Stimulated activated memory B cell treated with anti-CD40 and anti-IgM and Interleukin-4, amounts not matched to agents 10 μg/mL and 1 μg/mL and 100 μg/mL, for 72 hours (primary cell): ENCODE results near the gene SLC22A13.
"Not testable (repeated sequence)": the region's sequence is repeated elsewhere in the genome, so short reads cannot be mapped to it uniquely, and the experiment has no call there.

Experiments
- ATAC-seq: fragments of 150-1000 bp; cut with Tn5 transposase; 2 replicates; pipeline ENCODE4 v1.10.0; 2021
- H3K27ac Mint-ChIP-seq: one replicate; pipeline ENCODE4 v1.8.0; 2022; ENCODE audit warnings: mild to moderate bottlenecking, mixed read lengths
- H3K27me3 Mint-ChIP-seq: one replicate; pipeline ENCODE4 v1.8.0; 2022; ENCODE audit warnings: mixed read lengths
- H3K36me3 Mint-ChIP-seq: one replicate; pipeline ENCODE4 v1.8.0; 2022; ENCODE audit warnings: mixed read lengths
- H3K4me1 Mint-ChIP-seq: one replicate; pipeline ENCODE4 v1.8.0; 2022; ENCODE audit warnings: mixed read lengths
- H3K4me3 Mint-ChIP-seq: one replicate; pipeline ENCODE4 v1.8.0; 2022; ENCODE audit warnings: mild to moderate bottlenecking, moderate library complexity, mixed read lengths
- H3K9me3 Mint-ChIP-seq: one replicate; pipeline ENCODE4 v1.8.0; 2022; ENCODE audit warnings: mixed read lengths

SLC22A13 gene

DNA sequence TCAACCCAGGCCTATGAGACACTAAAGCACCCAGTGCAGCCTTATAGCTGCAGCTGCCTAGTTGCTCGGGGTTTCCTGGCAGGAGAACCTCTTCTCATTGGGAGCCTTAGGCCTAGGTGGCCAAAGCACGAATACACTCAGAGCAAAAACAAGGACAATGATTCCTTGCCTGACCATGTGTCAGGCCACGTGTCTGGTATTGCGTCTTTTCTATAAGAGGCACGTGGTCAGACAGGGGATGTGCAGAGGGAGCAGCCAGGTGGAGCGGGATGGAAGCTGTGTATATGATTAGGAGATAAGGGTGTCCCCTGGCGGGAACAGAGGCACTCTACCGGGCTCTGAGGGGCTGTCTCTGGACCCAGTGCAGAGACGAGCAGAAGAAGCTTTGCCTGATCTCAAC, 42.8 kb downstream of the SLC22A13 start:
- Mint-ChIP-seq H3K4me3 (no peak overlapping the region), H3K36me3 (peaks cover 6% of the 10 kb centered on the region), H3K4me1 (no peaks in the 10 kb centered on the region), H3K9me3 (peaks cover 7% of the 10 kb centered on the region), H3K27me3 (peaks cover 63% of the 10 kb centered on the region), H3K27ac (no peak overlapping the region)
- no peak for ATAC-seq

DNA sequence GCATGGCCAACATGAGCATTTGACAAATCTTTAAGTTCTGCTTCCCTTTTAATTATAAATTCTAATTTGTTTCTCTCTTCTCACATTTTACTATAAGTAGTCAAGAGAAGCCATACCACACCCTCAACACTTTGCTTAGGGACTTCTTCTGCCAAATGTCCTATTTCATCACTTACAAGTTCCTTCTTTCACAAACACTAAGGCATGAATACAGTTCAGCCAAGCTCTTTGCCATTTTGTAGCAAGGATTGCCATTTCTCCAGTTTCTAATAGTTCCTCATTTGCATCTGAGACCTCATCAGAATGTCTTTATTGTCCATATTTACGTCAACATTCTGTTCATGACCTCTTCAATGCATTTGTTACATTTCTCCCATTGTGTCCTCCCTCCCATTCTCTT, 45.9 kb downstream of the SLC22A13 start:
- ATAC-seq, result no peak

DNA sequence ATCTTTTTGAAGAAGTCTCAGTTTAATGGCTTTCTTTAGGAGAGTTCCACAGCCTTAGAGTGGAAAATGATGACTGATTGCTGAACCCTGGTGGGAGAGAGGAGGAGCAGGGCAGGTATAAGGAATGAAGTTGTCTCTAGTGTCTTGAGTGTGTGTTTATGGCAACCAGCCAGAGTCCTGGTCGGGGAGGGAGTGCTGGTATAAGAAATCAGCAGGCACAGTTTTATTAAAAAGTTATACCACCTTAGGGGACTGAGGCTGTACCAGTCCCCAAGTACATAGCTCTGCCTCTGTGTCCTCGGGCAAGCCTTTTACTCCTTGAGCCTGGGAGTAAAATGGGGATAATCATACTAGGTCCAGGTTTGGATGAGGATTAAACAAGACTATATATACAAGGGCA, 46.3 kb downstream of the SLC22A13 start:
- H3K27me3 Mint-ChIP-seq, result peaks cover 43% of the 10 kb centered on the region
- no peaks in the 10 kb centered on the region for H3K36me3 Mint-ChIP-seq
- H3K9me3 Mint-ChIP-seq, result no peaks in the 10 kb centered on the region
- H3K4me3 Mint-ChIP-seq, result no peak overlapping the region
- no peak overlapping the region for H3K27ac Mint-ChIP-seq
- H3K4me1 Mint-ChIP-seq, result no peaks in the 10 kb centered on the region
- ATAC-seq, result no peak

More for the DNA sequence above, 45.9 kb downstream of the SLC22A13 start:
- H3K4me1 Mint-ChIP-seq, result no peaks in the 10 kb centered on the region
- H3K27ac Mint-ChIP-seq, result no peak overlapping the region
- H3K36me3 Mint-ChIP-seq, result no peaks in the 10 kb centered on the region
- H3K9me3 Mint-ChIP-seq, result no peaks in the 10 kb centered on the region
- no peak overlapping the region for H3K4me3 Mint-ChIP-seq
- H3K27me3 Mint-ChIP-seq, result peaks cover 43% of the 10 kb centered on the region

DNA sequence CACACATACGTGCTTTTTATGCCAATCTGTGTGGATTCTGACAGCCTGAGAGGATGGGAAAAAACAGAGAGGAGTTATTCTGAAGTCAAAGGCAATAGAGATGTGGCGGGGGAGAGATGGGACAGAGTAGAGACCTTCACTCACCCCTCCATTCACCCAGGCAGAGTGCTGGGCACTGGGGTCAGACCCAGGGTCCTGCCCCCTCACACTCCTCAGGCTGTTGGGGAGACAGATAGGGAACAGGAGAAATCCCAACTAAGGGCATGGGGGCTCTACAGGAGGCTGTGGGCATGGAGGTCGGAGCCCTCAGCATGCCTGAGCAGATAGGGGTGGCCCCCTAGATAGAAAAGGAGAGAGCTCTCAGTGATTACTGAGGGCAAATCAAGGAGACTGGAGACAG, 46.7 kb downstream of the SLC22A13 start:
- no peaks in the 10 kb centered on the region for H3K36me3 Mint-ChIP-seq
- H3K9me3 Mint-ChIP-seq, result no peaks in the 10 kb centered on the region
- no peak for ATAC-seq
- H3K27ac Mint-ChIP-seq, result no peak overlapping the region
- no peaks in the 10 kb centered on the region for H3K4me1 Mint-ChIP-seq
- H3K4me3 Mint-ChIP-seq, result no peak overlapping the region
- peaks cover 41% of the 10 kb centered on the region for H3K27me3 Mint-ChIP-seq

DNA sequence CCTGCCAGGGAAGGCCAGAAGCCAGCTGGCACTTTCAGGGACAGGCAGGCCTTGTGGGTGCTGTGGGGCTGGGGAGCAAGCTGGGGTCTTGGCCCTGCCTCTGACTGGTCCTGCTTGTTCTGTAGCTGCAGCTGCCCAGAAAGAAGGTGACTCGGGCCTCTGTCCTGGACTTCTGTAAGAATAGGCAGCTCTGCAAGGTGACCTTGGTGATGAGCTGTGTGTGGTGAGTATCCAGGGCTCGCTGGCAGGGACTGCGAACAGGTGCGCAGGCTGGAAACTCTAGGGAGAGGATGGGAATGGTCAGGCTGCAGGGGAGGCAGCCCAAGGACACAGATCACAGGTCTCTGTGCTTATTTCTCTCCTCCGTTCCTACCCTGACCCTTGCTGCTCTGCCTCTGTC, 47.7 kb downstream of the SLC22A13 start:
- H3K27me3 Mint-ChIP-seq, result peaks cover 32% of the 10 kb centered on the region
- H3K4me1 Mint-ChIP-seq, result no peaks in the 10 kb centered on the region
- no peak for ATAC-seq
- H3K9me3 Mint-ChIP-seq, result no peaks in the 10 kb centered on the region
- no peaks in the 10 kb centered on the region for H3K36me3 Mint-ChIP-seq
- H3K27ac Mint-ChIP-seq, result no peak overlapping the region
- no peak overlapping the region for H3K4me3 Mint-ChIP-seq

DNA sequence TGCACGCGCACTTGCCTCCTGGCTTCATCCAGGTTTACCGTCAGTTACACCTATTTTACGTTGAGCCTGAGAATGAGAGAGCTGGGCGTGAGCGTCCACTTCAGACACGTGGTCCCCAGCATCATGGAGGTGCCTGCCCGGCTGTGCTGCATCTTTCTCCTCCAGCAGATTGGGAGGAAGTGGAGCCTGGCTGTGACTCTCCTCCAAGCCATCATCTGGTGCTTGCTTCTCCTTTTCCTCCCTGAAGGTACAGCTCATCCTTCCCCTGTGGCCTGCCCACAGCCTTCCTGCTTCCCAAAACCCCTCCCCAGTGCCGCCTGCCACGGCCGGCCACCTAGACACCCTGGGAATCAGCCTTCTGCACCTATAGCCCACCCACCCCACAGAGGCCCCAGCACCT, 48.1 kb downstream of the SLC22A13 start:
- Mint-ChIP-seq H3K27ac (no peak overlapping the region), H3K4me3 (no peak overlapping the region), H3K36me3 (no peaks in the 10 kb centered on the region), H3K4me1 (no peaks in the 10 kb centered on the region), H3K9me3 (no peaks in the 10 kb centered on the region), H3K27me3 (peaks cover 27% of the 10 kb centered on the region)
- ATAC-seq, result no peak

DNA sequence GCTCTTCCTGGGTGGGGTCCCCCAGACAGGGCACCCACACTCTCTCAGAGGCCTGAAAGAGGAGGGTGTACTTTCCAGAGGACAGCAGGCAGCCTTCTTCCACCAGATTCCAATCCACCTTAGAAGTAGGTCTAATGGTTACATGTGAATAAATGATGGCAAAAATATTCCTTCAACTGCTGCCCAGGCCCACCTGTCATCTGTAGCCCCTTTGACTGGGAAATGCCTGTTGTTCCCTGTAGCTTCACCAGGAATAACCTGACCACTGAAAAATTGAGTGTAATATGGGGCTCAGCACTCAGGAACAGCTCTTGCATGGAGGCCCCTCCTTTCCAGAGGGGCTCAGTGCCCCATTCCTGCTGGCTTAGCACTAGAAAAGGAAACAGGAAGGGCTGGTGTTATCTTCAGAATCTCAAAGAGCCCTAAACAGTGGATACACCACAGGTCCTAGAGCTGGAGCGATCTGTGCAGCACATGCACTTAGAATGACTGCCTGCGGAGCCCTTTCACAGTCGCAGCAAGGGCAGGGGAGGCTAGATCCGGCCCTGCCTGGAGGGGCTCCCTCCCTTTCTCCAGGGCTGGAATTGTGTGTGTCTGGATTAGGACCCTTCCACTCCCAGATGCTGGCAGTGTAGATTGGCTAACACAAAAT, 48.6 kb downstream of the SLC22A13 start:
- H3K27me3 Mint-ChIP-seq, result peaks cover 22% of the 10 kb centered on the region
- H3K9me3 Mint-ChIP-seq, result no peaks in the 10 kb centered on the region
- H3K4me1 Mint-ChIP-seq, result no peaks in the 10 kb centered on the region

DNA sequence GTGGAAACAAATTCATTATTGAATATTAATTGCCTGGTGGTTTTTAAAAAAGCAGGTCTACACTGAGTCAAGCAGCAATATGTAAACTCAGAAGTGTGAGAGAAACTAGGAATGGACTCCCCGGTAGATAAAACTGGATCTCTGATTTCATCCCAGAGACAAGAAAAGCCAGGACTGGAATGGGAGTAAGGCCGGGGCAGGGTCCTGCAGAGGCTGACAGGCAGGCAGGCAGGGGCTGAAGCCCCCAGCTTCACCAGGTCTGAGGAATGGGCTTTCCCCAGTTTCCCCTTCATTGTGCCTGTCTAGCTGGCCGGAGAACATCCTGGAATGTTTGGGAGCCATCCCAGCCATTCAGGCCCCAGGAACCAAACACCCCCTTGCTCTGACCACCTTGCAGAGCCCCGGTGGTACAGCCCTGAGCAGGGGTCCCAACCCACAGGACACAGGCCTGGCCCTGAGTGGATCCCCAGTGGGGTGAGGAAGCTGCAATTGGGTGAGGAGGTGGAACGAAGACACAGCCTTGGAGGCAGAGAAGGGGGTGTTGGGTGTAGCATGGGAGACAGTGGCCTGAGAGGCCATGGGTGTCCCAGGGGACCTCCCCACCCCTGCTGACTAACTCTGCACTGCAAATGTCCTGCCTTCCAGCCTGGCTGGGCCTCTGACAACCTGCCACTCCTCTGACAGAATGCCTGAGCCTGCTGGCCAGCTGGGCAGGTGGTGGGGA, 49.3 kb downstream of the SLC22A13 start:
- Mint-ChIP-seq H3K27ac (no peak overlapping the region), H3K27me3 (peaks cover 15% of the 10 kb centered on the region), H3K4me3 (no peak overlapping the region), H3K4me1 (no peaks in the 10 kb centered on the region), H3K36me3 (no peaks in the 10 kb centered on the region), H3K9me3 (no peaks in the 10 kb centered on the region)
- no peak for ATAC-seq

More for the DNA sequence above, 48.6 kb downstream of the SLC22A13 start:
- no peak for ATAC-seq
- no peak overlapping the region for H3K4me3 Mint-ChIP-seq
- H3K27ac Mint-ChIP-seq, result no peak overlapping the region
- H3K36me3 Mint-ChIP-seq, result no peaks in the 10 kb centered on the region

DNA sequence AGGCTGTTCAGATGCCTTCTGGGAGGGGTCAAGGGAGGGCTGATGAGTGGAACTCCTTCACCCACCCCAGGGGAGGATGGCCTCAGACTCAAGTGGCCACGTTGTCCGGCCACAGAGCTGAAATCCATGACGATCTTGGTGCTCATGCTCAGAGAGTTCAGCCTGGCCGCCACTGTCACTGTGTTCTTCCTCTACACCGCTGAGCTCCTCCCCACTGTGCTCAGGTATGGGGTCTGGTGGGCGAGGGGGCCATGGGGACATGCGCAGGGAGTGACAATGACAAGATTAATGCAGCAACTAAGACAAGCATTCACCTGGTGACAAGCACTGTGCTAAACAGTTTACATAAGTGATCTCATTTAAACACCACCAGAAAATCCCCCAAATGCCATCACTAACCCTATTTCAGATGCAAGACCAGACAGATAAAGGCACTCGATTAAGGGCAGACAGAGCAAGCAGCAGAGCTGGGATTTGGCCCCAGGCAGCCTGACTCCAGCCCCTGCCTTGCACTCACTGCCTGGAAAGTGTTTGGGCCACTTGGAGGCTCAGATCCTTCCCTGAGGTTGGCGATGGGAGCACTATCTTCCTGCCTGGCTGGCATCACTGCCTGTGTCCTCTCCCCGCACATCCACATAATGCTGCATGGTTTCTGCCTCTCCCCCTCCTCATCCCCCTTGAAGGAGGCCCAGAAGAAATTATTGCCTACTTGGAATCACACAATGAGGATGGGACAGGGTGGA, 50.0 kb downstream of the SLC22A13 start:
- Mint-ChIP-seq H3K4me3 (no peak overlapping the region), H3K36me3 (no peaks in the 10 kb centered on the region), H3K4me1 (no peaks in the 10 kb centered on the region), H3K27me3 (peaks cover 15% of the 10 kb centered on the region), H3K9me3 (peaks cover 3% of the 10 kb centered on the region), H3K27ac (no peak overlapping the region)
- no peak for ATAC-seq

DNA sequence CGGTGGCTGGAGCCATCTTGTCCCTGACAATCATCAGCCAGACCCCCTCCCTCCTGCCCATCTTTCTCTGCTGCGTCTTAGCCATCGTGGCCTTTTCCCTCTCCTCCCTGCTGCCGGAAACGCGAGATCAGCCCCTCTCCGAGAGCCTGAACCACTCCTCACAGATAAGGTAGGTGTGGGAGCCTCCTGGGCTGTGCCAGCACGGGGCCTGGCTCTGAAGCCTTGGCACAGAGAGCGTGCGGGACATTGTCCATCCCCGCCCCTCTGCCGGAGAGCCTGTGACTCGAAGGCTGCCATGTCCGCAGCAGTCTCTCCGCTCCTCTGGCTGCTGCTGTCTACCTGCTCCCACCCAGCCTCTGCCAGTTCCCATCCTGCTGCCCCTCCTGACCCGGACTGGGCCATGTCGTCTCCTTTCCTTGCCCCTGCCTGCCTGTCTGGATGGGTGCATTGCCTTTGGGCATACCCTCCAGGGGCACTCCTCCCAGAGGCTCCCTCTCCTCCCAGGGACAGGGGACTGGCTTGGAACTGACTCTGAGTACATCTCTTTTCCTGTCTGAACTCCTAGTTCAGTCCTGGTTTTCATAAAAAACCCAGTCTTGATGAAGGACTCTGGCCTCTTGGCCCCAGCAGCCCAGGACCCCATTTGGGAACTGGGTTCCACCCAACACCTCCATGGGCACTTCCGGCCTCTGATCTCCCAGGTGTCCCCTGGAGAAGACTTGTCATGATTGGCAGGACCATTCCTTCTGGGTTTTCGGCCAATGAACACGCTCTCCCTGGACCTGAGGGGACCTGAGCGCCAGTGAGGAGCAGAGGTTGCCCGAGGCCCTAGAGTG, 51.0 kb downstream of the SLC22A13 start:
- no peaks in the 10 kb centered on the region for H3K4me1 Mint-ChIP-seq
- no peak overlapping the region for H3K4me3 Mint-ChIP-seq
- H3K27me3 Mint-ChIP-seq, result peaks cover 15% of the 10 kb centered on the region
- peaks cover 3% of the 10 kb centered on the region for H3K9me3 Mint-ChIP-seq
- ATAC-seq, result no peak
- no peaks in the 10 kb centered on the region for H3K36me3 Mint-ChIP-seq
- no peak overlapping the region for H3K27ac Mint-ChIP-seq

DNA sequence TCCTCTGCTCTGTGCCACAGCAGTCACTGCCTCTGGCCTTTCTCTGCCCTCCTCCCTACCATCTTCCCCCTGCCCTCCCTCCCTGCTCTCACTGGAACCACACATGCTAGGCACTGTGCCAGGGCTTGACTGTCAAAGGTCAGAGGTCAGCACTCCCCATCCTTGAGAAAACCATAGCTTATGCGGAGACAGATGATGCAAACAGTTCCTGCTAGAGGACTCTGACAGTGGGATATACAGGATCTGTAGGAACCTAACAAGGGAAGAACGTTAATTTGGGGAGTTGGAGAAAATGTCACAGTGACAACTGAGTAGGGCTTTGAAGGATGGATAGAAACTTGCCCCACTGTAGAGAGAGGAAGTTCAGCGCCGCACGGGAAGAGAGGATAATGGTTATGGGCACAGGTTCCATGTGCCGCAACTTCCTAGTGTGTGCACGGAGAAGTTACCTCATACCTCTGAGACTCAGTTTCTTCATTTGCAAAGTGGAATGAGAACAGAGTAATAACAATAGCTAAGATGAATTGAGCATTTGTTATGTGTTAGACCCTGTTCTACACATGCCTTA, 51.7 kb downstream of the SLC22A13 start:
- Mint-ChIP-seq H3K4me1 (no peaks in the 10 kb centered on the region), H3K27me3 (peaks cover 9% of the 10 kb centered on the region), H3K4me3 (no peak overlapping the region), H3K9me3 (peaks cover 6% of the 10 kb centered on the region), H3K36me3 (no peaks in the 10 kb centered on the region), H3K27ac (no peak overlapping the region)
- ATAC-seq, result no peak

DNA sequence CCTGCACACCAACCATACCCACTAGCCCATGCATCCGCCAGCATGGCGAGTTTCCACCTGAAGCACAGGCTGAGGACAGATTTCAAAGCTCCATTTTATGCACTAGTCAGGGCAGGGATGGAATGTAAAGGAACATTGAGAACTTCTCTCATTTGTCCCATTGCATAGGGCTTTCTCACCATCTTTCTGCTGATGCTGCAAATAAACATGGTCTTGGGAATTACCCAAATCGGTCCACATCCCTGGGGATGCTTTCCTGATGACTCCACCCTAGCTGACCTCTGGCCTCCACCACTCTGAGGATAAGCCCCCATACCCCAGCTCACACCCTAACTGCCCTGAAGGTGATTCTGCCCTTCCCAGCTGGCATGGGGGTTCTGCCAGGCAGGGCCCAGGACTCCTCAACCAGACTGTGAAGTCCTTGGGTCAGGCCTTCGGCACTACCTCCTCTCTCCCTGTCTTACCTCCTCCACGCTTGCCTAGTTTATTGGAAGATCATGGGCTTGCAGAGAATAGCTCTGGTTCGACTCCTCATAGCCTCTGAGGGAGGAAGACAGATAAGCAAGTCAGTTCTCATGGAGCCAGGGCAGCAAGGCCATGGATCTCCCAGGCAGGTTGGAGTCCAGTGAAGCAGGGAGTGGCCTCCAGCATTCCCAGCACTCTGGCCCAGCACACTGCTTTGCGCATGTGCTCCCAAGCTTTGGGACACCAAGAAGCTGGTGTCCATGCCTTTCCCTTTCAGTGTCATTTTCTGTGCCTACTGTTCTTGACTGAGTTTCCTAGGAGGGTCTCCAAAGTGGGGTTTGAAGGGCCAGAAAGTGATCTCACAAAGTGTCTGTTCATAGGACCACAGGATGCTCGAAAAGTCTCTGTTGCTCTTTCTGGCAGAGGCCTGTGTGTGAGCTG, 53.4 kb downstream of the SLC22A13 start:
- H3K27ac Mint-ChIP-seq, result no peak overlapping the region
- H3K36me3 Mint-ChIP-seq, result no peaks in the 10 kb centered on the region
- H3K9me3 Mint-ChIP-seq, result peaks cover 13% of the 10 kb centered on the region
- H3K27me3 Mint-ChIP-seq, result peaks cover 8% of the 10 kb centered on the region
- ATAC-seq, result no peak
- H3K4me1 Mint-ChIP-seq, result no peaks in the 10 kb centered on the region
- H3K4me3 Mint-ChIP-seq, result no peak overlapping the region

DNA sequence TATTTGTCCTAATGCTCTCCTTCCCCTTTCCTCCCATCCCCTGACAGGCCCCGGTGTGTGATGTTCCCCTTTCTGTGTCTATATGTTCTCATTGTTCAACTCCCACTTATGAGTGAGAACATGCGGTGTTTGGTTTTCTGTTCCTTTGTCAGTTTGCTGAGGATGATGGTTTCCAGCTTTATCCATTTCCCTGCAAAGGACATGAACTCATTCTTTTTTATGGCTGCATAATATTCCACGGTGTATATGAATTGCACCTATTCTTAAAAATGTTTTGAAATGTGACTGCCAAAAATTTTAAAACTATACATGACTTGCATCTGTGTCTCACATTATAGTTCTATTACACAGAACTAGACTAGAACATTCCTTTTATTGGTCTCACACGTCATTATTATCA, 55.0 kb downstream of the SLC22A13 start:
- not testable (repeated sequence) for H3K27ac Mint-ChIP-seq, H3K36me3 Mint-ChIP-seq, H3K4me1 Mint-ChIP-seq, ATAC-seq, H3K4me3 Mint-ChIP-seq
- H3K27me3 Mint-ChIP-seq, result peaks cover 24% of the 10 kb centered on the region
- H3K9me3 Mint-ChIP-seq, result peaks cover 13% of the 10 kb centered on the region

DNA sequence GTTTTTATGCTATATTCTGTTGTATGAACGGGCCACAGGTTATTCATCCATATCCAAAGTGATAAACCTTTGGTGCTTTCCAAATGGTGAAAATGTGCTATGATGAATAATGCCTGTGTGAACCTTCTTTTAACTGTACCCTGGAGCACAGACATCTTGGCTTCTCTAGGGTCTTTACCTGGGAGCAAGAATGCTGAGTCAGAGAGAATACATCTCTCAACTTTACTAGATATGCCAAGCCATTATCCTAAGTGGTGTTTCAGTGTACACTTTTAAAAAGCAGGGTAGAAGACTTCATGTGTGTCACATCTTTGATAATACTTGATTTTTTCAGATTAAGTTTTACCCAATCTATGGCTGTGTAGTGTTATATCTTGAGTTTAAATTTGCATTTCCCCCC, 57.4 kb downstream of the SLC22A13 start:
- Mint-ChIP-seq H3K36me3 (no peaks in the 10 kb centered on the region), H3K27ac (no peak overlapping the region), H3K4me3 (no peak overlapping the region), H3K27me3 (peaks cover 46% of the 10 kb centered on the region), H3K4me1 (no peaks in the 10 kb centered on the region), H3K9me3 (peaks cover 16% of the 10 kb centered on the region)
- ATAC-seq, result no peak
